Keratinocyte (primary cell): ENCODE data around the gene FAF2. TPM values are rescaled to one million over a fixed set of nuclear protein-coding genes. Genes with fewer than 3 reads are reported as not detected.

ENCODE experiments used
- DNase-seq: peaks from one replicate; pipeline ENCODE4 v3.0.0-alpha.2; 2011; ENCODE audit warnings: low read depth, missing footprints, low spot score
- FAIRE-seq: peaks from 2 replicates; lab custom pipeline; 2011; peaks lifted over from hg19 to GRCh38; lab: Jason Lieb, UNC
- H2AFZ ChIP-seq: 2 replicates; pipeline ENCODE4 v1.6.0; 2012; ENCODE audit warnings: low read length, control low read depth, inconsistent platforms; ENCODE audit not compliant: control insufficient read depth
- H3K27ac ChIP-seq: 2 replicates; pipeline ENCODE4 v1.5.1; 2011; ENCODE audit warnings: low read length; ENCODE audit not compliant: control insufficient read depth, insufficient read depth
- H3K27me3 ChIP-seq: 3 replicates; pipeline ENCODE4 v1.6.0; 2011; ENCODE audit warnings: low read length; ENCODE audit not compliant: control insufficient read depth, insufficient read depth; ENCODE audit errors: extremely low read depth
- H3K36me3 ChIP-seq, 2 experiments: 2 replicates in 1 of 2; 3 replicates in 1 of 2; pipeline ENCODE4 v1.5.1; 2011; ENCODE audit warnings: low read length in 2 of 2, mild to moderate bottlenecking in 1 of 2; ENCODE audit not compliant: control insufficient read depth in 2 of 2, insufficient read depth in 2 of 2; ENCODE audit errors: extremely low read depth in 1 of 2
- H3K4me1 ChIP-seq: 3 replicates; pipeline ENCODE4 v1.5.1; 2011; ENCODE audit warnings: low read length; ENCODE audit not compliant: control insufficient read depth, insufficient read depth; ENCODE audit errors: extremely low read depth
- H3K4me2 ChIP-seq: 3 replicates; pipeline ENCODE4 v1.6.0; 2011; ENCODE audit warnings: low read depth, low read length; ENCODE audit not compliant: control insufficient read depth, insufficient read depth; ENCODE audit errors: extremely low read depth
- H3K4me3 ChIP-seq, 3 experiments: fragments of 200-600 bp in 1 of 3; sonication (generic) in 1 of 3; 2 replicates in 2 of 3; 3 replicates in 1 of 3; pipeline ENCODE4 v1.5.1; 2011 to 2016; ENCODE audit warnings: low read length in 3 of 3, mild to moderate bottlenecking in 3 of 3, control low read depth in 2 of 3, inconsistent platforms in 1 of 3, low read depth in 1 of 3, mixed read lengths in 1 of 3, mixed run types in 1 of 3, moderate library complexity in 1 of 3; ENCODE audit not compliant: control insufficient read depth in 2 of 3, insufficient read depth in 2 of 3; ENCODE audit errors: extremely low read depth in 1 of 3
- H3K79me2 ChIP-seq: 2 replicates; pipeline ENCODE4 v1.6.0; 2012; ENCODE audit warnings: low read length; ENCODE audit not compliant: control insufficient read depth, insufficient read depth
- H3K9ac ChIP-seq: 3 replicates; pipeline ENCODE4 v1.6.0; 2011; ENCODE audit warnings: low read length; ENCODE audit not compliant: control insufficient read depth, insufficient read depth; ENCODE audit errors: extremely low read depth
- H3K9me1 ChIP-seq: 3 replicates; pipeline ENCODE4 v1.6.0; 2011; ENCODE audit warnings: low read length; ENCODE audit not compliant: control insufficient read depth, insufficient read depth; ENCODE audit errors: extremely low read depth
- H3K9me3 ChIP-seq: 2 replicates; pipeline ENCODE4 v1.5.1; 2012; ENCODE audit warnings: low read depth, low read length; ENCODE audit not compliant: control insufficient read depth
- H4K20me1 ChIP-seq: 3 replicates; pipeline ENCODE4 v1.6.0; 2011; ENCODE audit warnings: low read length; ENCODE audit not compliant: control insufficient read depth, insufficient read depth; ENCODE audit errors: extremely low read depth
- CTCF ChIP-seq, 3 experiments: IDR thresholded peaks in 1 of 3; conservative IDR thresholded peaks in 1 of 3; optimal IDR thresholded peaks in 1 of 3; 2 replicates in 2 of 3; 3 replicates in 1 of 3; pipeline versions ENCODE3 to v1.5.1; 2011; ENCODE audit warnings: low read length in 3 of 3, mild to moderate bottlenecking in 3 of 3, moderate library complexity in 2 of 3, control low read depth in 1 of 3, inconsistent platforms in 1 of 3; ENCODE audit not compliant: insufficient read depth in 2 of 3; ENCODE audit errors: extremely low read depth in 1 of 3
- EZH2 ChIP-seq: IDR thresholded peaks from one replicate; pipeline ENCODE4 v1.6.1; 2012; ENCODE audit warnings: inconsistent platforms, mild to moderate bottlenecking, low read length, moderate library complexity
- dilution Hi-C: fragments of 300-500 bp; cut with MboI; formaldehyde crosslinking; loops from one replicate; pipeline ENCODE4 v1.7.0; 2020; ENCODE audit warnings: low sequenced_read_pairs; ENCODE audit not compliant: extremely low pct_ligation_motif_present
- polyA plus RNA-seq, 5 experiments: library from polyadenylated mRNA; depleted of rRNA in 3 of 5; stranded (reverse) in 3 of 5; stranded (forward) in 1 of 5; unstranded in 1 of 5; fragments of >200 nt; gene quantifications; 1 replicate in 1 of 5; 2 replicates in 3 of 5; 3 replicates in 1 of 5; pipeline versions ENCODE4 v1.2.1 to v1.2.3, GENCODE V29; 2011 to 2012; ENCODE audit warnings: missing spikeins in 2 of 5, low read depth in 1 of 5, low replicate concordance in 1 of 5

The FAF2 gene
- polyA plus RNA-seq, 1 donor (not counting 4 experiments of a cell fraction or from before 2014, with no cell fraction given), result 52.9 TPM

DNA sequence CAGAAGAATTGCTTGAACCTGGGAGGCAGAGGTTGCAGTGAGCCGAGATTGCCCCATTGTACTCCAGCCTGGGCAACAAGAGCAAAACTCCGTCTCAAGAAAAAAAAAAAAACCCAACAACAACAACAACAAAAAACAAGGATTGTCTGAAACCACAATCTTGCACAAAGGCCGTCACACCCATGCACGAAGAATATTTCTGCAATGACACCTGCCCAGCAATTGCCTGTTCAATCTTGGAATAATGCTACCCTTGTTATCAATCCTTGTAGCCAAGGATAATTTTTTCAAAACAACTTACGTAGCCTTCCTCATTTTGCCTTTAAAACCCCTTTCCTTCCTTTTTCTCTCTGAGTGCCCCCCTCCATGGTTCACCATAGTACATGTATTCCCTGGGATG lies 28.1 kb upstream of the FAF2 start:
- H3K27me3 ChIP-seq, result no peaks in the 10 kb centered on the region
- DNase-seq, result no peak
- no peaks in the 10 kb centered on the region for H3K9me1 ChIP-seq
- TF ChIP-seq CTCF (optimal IDR thresholded peaks at IDR 0.05 in 1 of 3, IDR thresholded peaks at IDR 0.05 in 1 of 3, conservative IDR thresholded peaks at IDR 0.05 in 1 of 3; ENCODE audit: extremely low read depth in 1 of 3, insufficient read depth in 2 of 3, low read length in 3 of 3) (no peak), EZH2 (no peak)
- peaks cover 12% of the 10 kb centered on the region for H3K79me2 ChIP-seq
- FAIRE-seq, result no peak
- dilution Hi-C loops, result no loop called here
- peaks cover 24% of the 10 kb centered on the region for H3K4me1 ChIP-seq
- H3K27ac ChIP-seq, result no peak overlapping the region
- no peak overlapping the region for H3K4me2 ChIP-seq
- H2AFZ ChIP-seq, result no peak overlapping the region
- no peak overlapping the region for H3K4me3 ChIP-seq
- no peaks in the 10 kb centered on the region for H4K20me1 ChIP-seq
- no peaks in the 10 kb centered on the region for H3K9me3 ChIP-seq
- no peaks in the 10 kb centered on the region for H3K36me3 ChIP-seq
- H3K9ac ChIP-seq, result no peak overlapping the region

- DNase-seq (no peak), FAIRE-seq (no peak)
- H3K27ac ChIP-seq, result no peak overlapping the region
- no peaks in the 10 kb centered on the region for H3K27me3 ChIP-seq
- no peaks in the 10 kb centered on the region for H3K9me3 ChIP-seq
- peaks cover 2% of the 10 kb centered on the region for H3K79me2 ChIP-seq
- H4K20me1 ChIP-seq, result no peaks in the 10 kb centered on the region
- dilution Hi-C loops, result no loop called here
- no peak for TF ChIP-seq EZH2
- no peak overlapping the region for H3K4me3 ChIP-seq
- no peaks in the 10 kb centered on the region for H3K9me1 ChIP-seq
- H3K36me3 ChIP-seq, result no peaks in the 10 kb centered on the region
- H3K9ac ChIP-seq, result no peak overlapping the region
- no peak overlapping the region for H2AFZ ChIP-seq
- peaks cover 24% of the 10 kb centered on the region for H3K4me1 ChIP-seq
- no peak overlapping the region for H3K4me2 ChIP-seq
Measured at GRCh38 chr5:176420972-176421544, 27.1 kb upstream of the FAF2 start.

GRCh38 chr5:176424181-176424580 lies 24.0 kb upstream of the FAF2 start:
- no peak for FAIRE-seq

More at GRCh38 chr5:176424181-176424580, 24.0 kb upstream of the FAF2 start:
- no peaks in the 10 kb centered on the region for H3K9me1 ChIP-seq
- no peaks in the 10 kb centered on the region for H3K9me3 ChIP-seq
- no peak overlapping the region for H3K27ac ChIP-seq
- peaks cover 2% of the 10 kb centered on the region for H3K4me1 ChIP-seq
- dilution Hi-C loops, result no loop called here
- TF ChIP-seq CTCF (optimal IDR thresholded peaks at IDR 0.05 in 1 of 3, IDR thresholded peaks at IDR 0.05 in 1 of 3, conservative IDR thresholded peaks at IDR 0.05 in 1 of 3; ENCODE audit: extremely low read depth in 1 of 3, insufficient read depth in 2 of 3, low read length in 3 of 3), result no peak
- no peak for TF ChIP-seq EZH2
- H4K20me1 ChIP-seq, result no peaks in the 10 kb centered on the region
- H3K36me3 ChIP-seq, result no peaks in the 10 kb centered on the region
- no peak for DNase-seq
- no peak overlapping the region for H2AFZ ChIP-seq
- no peak overlapping the region for H3K4me3 ChIP-seq
- no peak overlapping the region for H3K9ac ChIP-seq
- H3K4me2 ChIP-seq, result no peak overlapping the region
- H3K79me2 ChIP-seq, result no peaks in the 10 kb centered on the region
- no peaks in the 10 kb centered on the region for H3K27me3 ChIP-seq
